ENCODE results near the gene RBFOX2. TPM values are rescaled to one million over a fixed set of nuclear protein-coding genes. Genes with fewer than 3 reads are reported as not detected.

Gene RBFOX2
- total and polyA plus RNA-seq, 2 donors (not counting 3 experiments of a cell fraction or from before 2014, with no cell fraction given) = 125 to 142 TPM

GRCh38 chr22:35862697-35863096, 165.9 kb downstream of the RBFOX2 start:
- no TSS peak for BruUV-seq (replicated peaks)
- H3K9ac ChIP-seq (replicated peaks; ENCODE audit: extremely low read depth, insufficient read depth, low read length) = no peak overlapping the region
- H3K9me1 ChIP-seq (replicated peaks; ENCODE audit: control insufficient read depth, extremely low read depth, insufficient read depth, low read length) = no peaks in the 10 kb centered on the region
- no peaks in the 10 kb centered on the region for H3K27me3 ChIP-seq (ENCODE audit: control insufficient read depth in 2 of 2, insufficient read depth in 2 of 2, low read length in 2 of 2)
- no peak overlapping the region for H3K4me2 ChIP-seq (ENCODE audit: insufficient read depth, low read length)
- no peak for TF ChIP-seq POLR2A (IDR thresholded peaks at IDR 0.05; ENCODE audit: low read depth, low read length)
- no peak for TF ChIP-seq POLR2AphosphoS5 (IDR thresholded peaks at IDR 0.05; ENCODE audit: insufficient read depth, low read depth, low read length)
- TF ChIP-seq, protein P1, sequence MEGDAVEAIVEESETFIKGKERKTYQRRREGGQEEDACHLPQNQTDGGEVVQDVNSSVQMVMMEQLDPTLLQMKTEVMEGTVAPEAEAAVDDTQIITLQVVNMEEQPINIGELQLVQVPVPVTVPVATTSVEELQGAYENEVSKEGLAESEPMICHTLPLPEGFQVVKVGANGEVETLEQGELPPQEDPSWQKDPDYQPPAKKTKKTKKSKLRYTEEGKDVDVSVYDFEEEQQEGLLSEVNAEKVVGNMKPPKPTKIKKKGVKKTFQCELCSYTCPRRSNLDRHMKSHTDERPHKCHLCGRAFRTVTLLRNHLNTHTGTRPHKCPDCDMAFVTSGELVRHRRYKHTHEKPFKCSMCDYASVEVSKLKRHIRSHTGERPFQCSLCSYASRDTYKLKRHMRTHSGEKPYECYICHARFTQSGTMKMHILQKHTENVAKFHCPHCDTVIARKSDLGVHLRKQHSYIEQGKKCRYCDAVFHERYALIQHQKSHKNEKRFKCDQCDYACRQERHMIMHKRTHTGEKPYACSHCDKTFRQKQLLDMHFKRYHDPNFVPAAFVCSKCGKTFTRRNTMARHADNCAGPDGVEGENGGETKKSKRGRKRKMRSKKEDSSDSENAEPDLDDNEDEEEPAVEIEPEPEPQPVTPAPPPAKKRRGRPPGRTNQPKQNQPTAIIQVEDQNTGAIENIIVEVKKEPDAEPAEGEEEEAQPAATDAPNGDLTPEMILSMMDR (IDR thresholded peaks at IDR 0.05; ENCODE audit: extremely low read depth in 1 of 2, insufficient read depth in 1 of 2, low read depth in 1 of 2, low read length in 2 of 2) = no peak
- no peaks in the 10 kb centered on the region for H3K36me3 ChIP-seq (ENCODE audit: control insufficient read depth in 2 of 2, extremely low read depth in 1 of 2, insufficient read depth in 2 of 2, low read length in 2 of 2)
- dilution Hi-C loops (cut with MboI; ENCODE audit: extremely low pct_ligation_motif_present, low sequenced_read_pairs) (no loop called here), intact Hi-C loops (cut with micrococcal nuclease) (no loop called here)
- H3K79me2 ChIP-seq (ENCODE audit: control insufficient read depth, insufficient read depth, low read length) = peaks cover 24% of the 10 kb centered on the region
- H3K27ac ChIP-seq (ENCODE audit: insufficient read depth, low read depth, low read length) = no peak overlapping the region
- H4K20me1 ChIP-seq (replicated peaks; ENCODE audit: control insufficient read depth, extremely low read depth, insufficient read depth, low read length) = peaks cover 4% of the 10 kb centered on the region
- DNase-seq (ENCODE audit: low read depth, low spot score) (no peak), FAIRE-seq (no peak)
- ChIA-PET CTCF (no interaction called here), POLR2A (no interaction called here)
- H2AFZ ChIP-seq (ENCODE audit: low read depth, low read length) = no peak overlapping the region
- H3K9me3 ChIP-seq (replicated peaks; ENCODE audit: control insufficient read depth, insufficient read depth, low read length) = no peaks in the 10 kb centered on the region
- no peaks in the 10 kb centered on the region for H3K4me1 ChIP-seq (ENCODE audit: control insufficient read depth, extremely low read depth, insufficient read depth, low read length)
- no peak overlapping the region for H3K4me3 ChIP-seq (replicated peaks in 1 of 3; ENCODE audit: insufficient read depth in 1 of 3, low read depth in 1 of 3, low read length in 3 of 3)

DNA sequence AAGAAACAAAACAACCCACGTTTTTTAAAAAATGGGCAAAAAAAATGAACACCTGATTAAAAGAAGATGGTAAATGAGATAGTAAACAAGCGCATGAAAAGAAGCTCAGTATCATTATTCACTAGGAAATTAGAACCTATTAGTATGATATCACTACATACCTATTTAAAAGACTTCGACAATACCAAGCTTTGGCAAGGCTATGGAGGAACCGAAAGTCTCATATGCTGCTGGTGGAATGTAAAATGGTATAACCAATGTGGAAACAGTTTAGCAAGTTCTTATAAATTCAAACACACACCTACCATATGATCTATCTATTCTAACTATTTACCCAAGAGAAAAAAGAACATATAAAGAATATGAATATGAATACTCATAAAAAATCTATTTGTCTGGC, 167.2 kb downstream of the RBFOX2 start:
- Histone ChIP-seq H3K4me3 (replicated peaks in 1 of 3; ENCODE audit: insufficient read depth in 1 of 3, low read depth in 1 of 3, low read length in 3 of 3) (no peak overlapping the region), H2AFZ (ENCODE audit: low read depth, low read length) (no peak overlapping the region), H3K27me3 (ENCODE audit: control insufficient read depth in 2 of 2, insufficient read depth in 2 of 2, low read length in 2 of 2) (no peaks in the 10 kb centered on the region), H3K36me3 (ENCODE audit: control insufficient read depth in 2 of 2, extremely low read depth in 1 of 2, insufficient read depth in 2 of 2, low read length in 2 of 2) (no peaks in the 10 kb centered on the region), H3K9me3 (replicated peaks; ENCODE audit: control insufficient read depth, insufficient read depth, low read length) (no peaks in the 10 kb centered on the region), H3K79me2 (ENCODE audit: control insufficient read depth, insufficient read depth, low read length) (peaks cover 24% of the 10 kb centered on the region), H3K4me1 (ENCODE audit: control insufficient read depth, extremely low read depth, insufficient read depth, low read length) (no peaks in the 10 kb centered on the region), H3K9me1 (replicated peaks; ENCODE audit: control insufficient read depth, extremely low read depth, insufficient read depth, low read length) (no peaks in the 10 kb centered on the region), H3K4me2 (ENCODE audit: insufficient read depth, low read length) (no peak overlapping the region), H3K27ac (ENCODE audit: insufficient read depth, low read depth, low read length) (no peak overlapping the region), H4K20me1 (replicated peaks; ENCODE audit: control insufficient read depth, extremely low read depth, insufficient read depth, low read length) (peaks cover 4% of the 10 kb centered on the region), H3K9ac (replicated peaks; ENCODE audit: extremely low read depth, insufficient read depth, low read length) (no peak overlapping the region)
- TF ChIP-seq JUN (IDR thresholded peaks at IDR 0.05; ENCODE audit: borderline replicate concordance, insufficient read depth, insufficient read length, low read depth) = no peak
- TF ChIP-seq, protein P1 (IDR thresholded peaks at IDR 0.05; ENCODE audit: extremely low read depth in 1 of 2, insufficient read depth in 1 of 2, low read depth in 1 of 2, low read length in 2 of 2) = no peak
- TF ChIP-seq FOS (IDR thresholded peaks at IDR 0.05; ENCODE audit: borderline replicate concordance, insufficient read depth, low read length) = no peak
- no TSS peak for BruUV-seq (replicated peaks)
- FAIRE-seq (no peak), DNase-seq (ENCODE audit: low read depth, low spot score) (no peak)
- ChIA-PET POLR2A (no interaction called here), CTCF (no interaction called here)
- dilution Hi-C loops (cut with MboI; ENCODE audit: extremely low pct_ligation_motif_present, low sequenced_read_pairs) = no loop called here
- intact Hi-C loops (cut with micrococcal nuclease) = no loop called here
